ENCODE results near the gene TFDP1. TPM values are rescaled to one million over a fixed set of nuclear protein-coding genes. Genes with fewer than 3 reads are reported as not detected.

The TFDP1 gene
- total RNA-seq, 2 donors from 2014 or later, result 74.8 to 76.1 TPM

GRCh38 chr13:113604186-113604585 lies 19.6 kb downstream of the TFDP1 start:
- no peak for TF ChIP-seq CTCF (conservative IDR thresholded peaks at IDR 0.05)
- no peaks in the 10 kb centered on the region for H3K27me3 ChIP-seq (ENCODE audit: control insufficient read depth, insufficient read depth, low read length, poor library complexity, severe bottlenecking)
- H3K36me3 ChIP-seq (ENCODE audit: control insufficient read depth, insufficient read depth, low read length), result peaks cover 31% of the 10 kb centered on the region
- 80 to 94% methylated on average over 1 of the region's 1 CpG for WGBS, 2 experiments (ENCODE audit: insufficient coverage in 1 of 2, insufficient read length in 1 of 2)
- H3K4me3 ChIP-seq (ENCODE audit: low read length), result no peak overlapping the region
- no peaks in the 10 kb centered on the region for H3K9me3 ChIP-seq (ENCODE audit: control insufficient read depth, low read length)
- no peak overlapping the region for H3K9ac ChIP-seq (ENCODE audit: extremely low read depth, low read length, poor library complexity, severe bottlenecking)
- no peak for DNase-seq
- no peaks in the 10 kb centered on the region for H3K9me3 Mint-ChIP-seq
- no peaks in the 10 kb centered on the region for H3K4me1 ChIP-seq (ENCODE audit: control insufficient read depth, insufficient read depth, low read length)
- no peak overlapping the region for H3K27ac Mint-ChIP-seq
- H3K27me3 Mint-ChIP-seq (ENCODE audit: insufficient read depth), result no peaks in the 10 kb centered on the region
- H3K36me3 Mint-ChIP-seq (ENCODE audit: low read depth), result peaks cover 42% of the 10 kb centered on the region
- H3K27ac ChIP-seq (ENCODE audit: low read depth, low read length), result no peak overlapping the region
- H3K4me1 Mint-ChIP-seq, result no peaks in the 10 kb centered on the region
- no peak overlapping the region for H3K4me3 Mint-ChIP-seq

- peak overlapping the region; percentile 50 for H3K27ac Mint-ChIP-seq
- WGBS, 2 experiments (ENCODE audit: insufficient coverage in 1 of 2, insufficient read length in 1 of 2), result 97% methylated on average over 7 to 8 of the region's 8 CpGs
- no peaks in the 10 kb centered on the region for H3K9me3 ChIP-seq (ENCODE audit: control insufficient read depth, low read length)
- TF ChIP-seq CTCF (conservative IDR thresholded peaks at IDR 0.05), result no peak
- no peaks in the 10 kb centered on the region for H3K9me3 Mint-ChIP-seq
- H3K27me3 Mint-ChIP-seq (ENCODE audit: insufficient read depth), result no peaks in the 10 kb centered on the region
- no peak overlapping the region for H3K27ac ChIP-seq (ENCODE audit: low read depth, low read length)
- no peak for DNase-seq
- H3K36me3 ChIP-seq (ENCODE audit: control insufficient read depth, insufficient read depth, low read length), result peaks cover 32% of the 10 kb centered on the region
- H3K4me3 Mint-ChIP-seq, result no peak overlapping the region
- no peaks in the 10 kb centered on the region for H3K4me1 Mint-ChIP-seq
- no peak overlapping the region for H3K4me3 ChIP-seq (ENCODE audit: low read length)
- H3K36me3 Mint-ChIP-seq (ENCODE audit: low read depth), result peaks cover 34% of the 10 kb centered on the region
- H3K9ac ChIP-seq (ENCODE audit: extremely low read depth, low read length, poor library complexity, severe bottlenecking), result no peak overlapping the region
- H3K4me1 ChIP-seq (ENCODE audit: control insufficient read depth, insufficient read depth, low read length), result no peaks in the 10 kb centered on the region
- no peaks in the 10 kb centered on the region for H3K27me3 ChIP-seq (ENCODE audit: control insufficient read depth, insufficient read depth, low read length, poor library complexity, severe bottlenecking)
Observed at GRCh38 chr13:113605461-113605860, 20.9 kb downstream of the TFDP1 start.

GRCh38 chr13:113605866-113606438 lies 21.4 kb downstream of the TFDP1 start:
- no peak overlapping the region for H3K4me3 ChIP-seq (ENCODE audit: low read length)
- H3K27me3 ChIP-seq (ENCODE audit: control insufficient read depth, insufficient read depth, low read length, poor library complexity, severe bottlenecking), result no peaks in the 10 kb centered on the region
- no peaks in the 10 kb centered on the region for H3K9me3 ChIP-seq (ENCODE audit: control insufficient read depth, low read length)
- H3K27me3 Mint-ChIP-seq (ENCODE audit: insufficient read depth), result no peaks in the 10 kb centered on the region
- no peaks in the 10 kb centered on the region for H3K4me1 ChIP-seq (ENCODE audit: control insufficient read depth, insufficient read depth, low read length)
- no peaks in the 10 kb centered on the region for H3K9me3 Mint-ChIP-seq
- peaks cover 36% of the 10 kb centered on the region for H3K36me3 Mint-ChIP-seq (ENCODE audit: low read depth)
- H3K36me3 ChIP-seq (ENCODE audit: control insufficient read depth, insufficient read depth, low read length), result peaks cover 32% of the 10 kb centered on the region
- 93 to 96% methylated on average over 24 to 34 of the region's 34 CpGs for WGBS, 2 experiments (ENCODE audit: insufficient coverage in 1 of 2, insufficient read length in 1 of 2)
- no peak overlapping the region for H3K27ac ChIP-seq (ENCODE audit: low read depth, low read length)
- H3K27ac Mint-ChIP-seq, result no peak overlapping the region
- TF ChIP-seq CTCF (conservative IDR thresholded peaks at IDR 0.05), result no peak
- H3K9ac ChIP-seq (ENCODE audit: extremely low read depth, low read length, poor library complexity, severe bottlenecking), result no peak overlapping the region
- no peak overlapping the region for H3K4me3 Mint-ChIP-seq
- no peak for DNase-seq
- no peaks in the 10 kb centered on the region for H3K4me1 Mint-ChIP-seq
